Lower leg skin (tissue), 4 donors: ENCODE measurements around the gene CFAP73. TPM values are rescaled to one million over a fixed set of nuclear protein-coding genes. Genes with fewer than 3 reads are reported as not detected.

Experiments used
- DNase-seq, 2 donors: peaks; one replicate each; pipeline ENCODE4 v3.0.0-alpha.2; 2019; ENCODE audit warnings: low spot score in 2 of 2
- H3K4me3 ChIP-seq: fragments of 200-600 bp; sonication (generic); 2 replicates; pipeline ENCODE4 v1.5.1; 2017; ENCODE audit warnings: mild to moderate bottlenecking, low read depth; ENCODE audit not compliant: poor library complexity, severe bottlenecking
- POLR2A ChIP-seq, 2 donors: fragments of 450-650 bp; IDR thresholded peaks; one replicate each; pipeline ENCODE4 v1.6.1; 2016 to 2017; ENCODE audit warnings: antibody characterized with exemption in 2 of 2, mild to moderate bottlenecking in 1 of 2, moderate library complexity in 1 of 2
- WGBS, 2 donors: methylation state at CpG; one replicate each; pipeline ENCODE4 v1.1.5; 2018; 5-methylcytosine and 5-hydroxymethylcytosine counted together
- intact Hi-C: fragments of 100-400 bp; cut with DNase I; formaldehyde crosslinking; loops from one replicate; pipeline ENCODE4 v1.15.0; 2023; ENCODE audit warnings: low total_unique reads
- total RNA-seq, 4 donors: library from RNA; depleted of rRNA; stranded (reverse); fragments of >200 nt; gene quantifications; one replicate each; pipeline ENCODE4 v1.1.0, GENCODE V29; 2016
- TF ChIP-seq, protein P1 (sequence below), 3 donors: fragments of 450-650 bp; IDR thresholded peaks; one replicate each; pipeline ENCODE4 v1.5.1; 2016; ENCODE audit warnings: antibody characterized with exemption in 3 of 3, mild to moderate bottlenecking in 3 of 3, moderate library complexity in 2 of 3

CFAP73 gene
- total RNA-seq, 4 donors from 2014 or later, result 0.38 to 4.3 (median 1.9) TPM; not detected in 1

DNA sequence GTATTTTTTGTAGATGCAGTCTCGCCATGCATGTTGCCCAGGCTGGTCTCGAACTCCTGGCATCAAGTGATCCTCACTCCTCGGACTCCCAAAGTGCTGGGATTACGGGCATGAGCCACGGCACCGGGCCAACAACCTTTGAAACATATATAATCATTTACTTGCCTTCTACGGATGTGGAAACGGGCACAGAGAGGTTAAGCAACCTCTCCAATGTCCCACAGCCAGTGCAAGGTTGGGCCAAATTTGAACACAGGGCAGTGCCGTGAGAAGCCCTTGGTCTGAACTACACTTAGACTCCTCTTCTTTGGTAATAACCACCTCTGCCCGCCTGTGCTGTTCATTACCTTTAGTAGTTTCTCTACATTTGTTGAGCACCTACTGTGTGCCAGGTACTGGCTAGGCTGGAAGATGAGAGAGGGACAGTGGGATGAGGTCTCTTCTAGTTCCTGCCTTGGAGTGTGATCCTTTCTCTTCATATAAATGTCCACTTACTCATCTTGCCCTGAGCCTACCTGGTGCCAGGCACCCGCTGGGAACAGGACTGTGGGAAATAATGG is 33.6 kb downstream of the CFAP73 start:
- intact Hi-C loops, result no loop called here
- no peak overlapping the region for H3K4me3 ChIP-seq
- 95% methylated on average over 11 of the region's 11 CpGs for WGBS, 2 donors
- no peak for TF ChIP-seq POLR2A (IDR thresholded peaks at IDR 0.05)
- TF ChIP-seq, protein P1, sequence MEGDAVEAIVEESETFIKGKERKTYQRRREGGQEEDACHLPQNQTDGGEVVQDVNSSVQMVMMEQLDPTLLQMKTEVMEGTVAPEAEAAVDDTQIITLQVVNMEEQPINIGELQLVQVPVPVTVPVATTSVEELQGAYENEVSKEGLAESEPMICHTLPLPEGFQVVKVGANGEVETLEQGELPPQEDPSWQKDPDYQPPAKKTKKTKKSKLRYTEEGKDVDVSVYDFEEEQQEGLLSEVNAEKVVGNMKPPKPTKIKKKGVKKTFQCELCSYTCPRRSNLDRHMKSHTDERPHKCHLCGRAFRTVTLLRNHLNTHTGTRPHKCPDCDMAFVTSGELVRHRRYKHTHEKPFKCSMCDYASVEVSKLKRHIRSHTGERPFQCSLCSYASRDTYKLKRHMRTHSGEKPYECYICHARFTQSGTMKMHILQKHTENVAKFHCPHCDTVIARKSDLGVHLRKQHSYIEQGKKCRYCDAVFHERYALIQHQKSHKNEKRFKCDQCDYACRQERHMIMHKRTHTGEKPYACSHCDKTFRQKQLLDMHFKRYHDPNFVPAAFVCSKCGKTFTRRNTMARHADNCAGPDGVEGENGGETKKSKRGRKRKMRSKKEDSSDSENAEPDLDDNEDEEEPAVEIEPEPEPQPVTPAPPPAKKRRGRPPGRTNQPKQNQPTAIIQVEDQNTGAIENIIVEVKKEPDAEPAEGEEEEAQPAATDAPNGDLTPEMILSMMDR (IDR thresholded peaks at IDR 0.05), result no peak
- no peak for DNase-seq

- intact Hi-C loops, result no loop called here
- no peak for TF ChIP-seq POLR2A (IDR thresholded peaks at IDR 0.05)
- TF ChIP-seq, protein P1 (IDR thresholded peaks at IDR 0.05), result no peak
- no peak for DNase-seq
- WGBS, 2 donors, result 28% methylated on average over 26 of the region's 26 CpGs
- peak overlapping the region; percentile 98 for H3K4me3 ChIP-seq
Measured at GRCh38 chr12:113184098-113184899, 34.8 kb downstream of the CFAP73 start.

DNA sequence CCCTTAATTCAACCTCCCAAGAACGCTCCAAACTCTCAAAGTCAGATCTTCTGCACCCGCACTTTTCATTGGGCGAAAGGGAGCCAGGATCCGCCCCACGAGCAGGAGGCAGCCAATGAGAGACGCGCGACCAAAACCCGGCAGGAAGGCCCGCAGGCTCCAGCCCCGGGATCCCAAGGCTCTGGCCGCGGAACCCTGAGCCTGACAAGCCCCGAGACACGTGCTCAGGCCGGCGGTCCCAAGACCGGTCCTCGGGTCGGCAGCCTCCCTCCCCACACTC is 35.3 kb downstream of the CFAP73 start:
- 0% methylated on average over 8 to 20 of the region's 20 CpGs for WGBS, 2 donors
- no peak for TF ChIP-seq POLR2A (IDR thresholded peaks at IDR 0.05)
- TF ChIP-seq, protein P1 (IDR thresholded peaks at IDR 0.05), result no peak
- peak overlapping the region; percentile 98 for H3K4me3 ChIP-seq
- peak; percentile 89 to 97 for DNase-seq
- intact Hi-C loops, result no loop called here

DNA sequence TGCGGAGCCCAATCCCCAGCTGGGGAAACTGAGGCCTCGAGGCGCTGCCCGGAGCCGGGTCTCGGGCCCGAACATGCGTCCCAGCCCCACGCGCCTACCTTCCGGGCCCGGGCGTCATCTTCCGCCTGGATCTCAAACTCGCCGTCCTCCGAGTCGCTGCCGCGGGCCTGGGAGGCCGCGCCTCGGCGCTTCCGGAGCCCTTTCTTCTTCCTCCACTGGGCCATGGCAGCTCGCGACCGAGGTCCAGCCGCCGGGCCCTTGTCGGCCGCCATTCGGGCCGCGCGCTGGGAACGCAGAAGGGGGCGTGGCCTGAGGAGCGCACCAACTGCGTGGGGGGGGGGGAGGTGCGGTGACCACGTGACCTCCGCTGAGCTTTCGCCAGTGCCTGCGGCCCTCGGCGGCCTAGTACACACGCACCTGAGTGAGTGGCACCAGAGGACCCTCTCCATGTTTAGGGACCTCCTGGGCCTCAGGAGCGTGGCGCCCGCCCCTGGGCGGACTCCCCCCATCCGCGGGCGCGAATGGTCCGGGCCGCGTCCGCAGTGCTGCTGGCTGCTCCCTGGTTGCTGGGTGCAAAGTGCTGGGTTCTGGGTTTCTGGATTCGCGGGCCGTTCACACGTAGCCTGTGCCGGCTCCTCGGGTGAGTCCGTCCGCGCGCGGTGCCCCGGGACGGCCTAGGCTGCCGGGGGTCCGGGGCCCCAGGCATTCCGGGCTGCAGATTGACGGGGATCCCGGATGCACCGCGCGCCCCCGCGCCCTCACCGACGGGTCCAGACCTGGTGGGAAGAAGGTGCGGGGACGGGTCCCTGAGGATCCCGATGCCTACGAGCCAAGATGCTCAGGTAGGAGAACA is 35.9 kb downstream of the CFAP73 start, which contains the start of the genes DDX54 and RITA1:
DDX54 (minus strand) TSS at position 299 of the 853 bp plus-strand sequence; CDS start at position 272, 27 bp downstream.
RITA1 (plus strand) TSS at position 542 of the 853 bp plus-strand sequence. CDS start 1,026 bp downstream, outside the sequence.
- WGBS, 2 donors, result 0 to 1% methylated on average over 51 to 65 of the region's 89 CpGs
- peak; percentile 60 to 96 for DNase-seq
- intact Hi-C loops, result no loop called here
- TF ChIP-seq POLR2A (IDR thresholded peaks at IDR 0.05), result no peak
- TF ChIP-seq, protein P1 (IDR thresholded peaks at IDR 0.05), result no peak
- H3K4me3 ChIP-seq, result peak within 1 kb of the TSS; percentile 98

GRCh38 chr12:113186033-113186365 is 36.5 kb downstream of the CFAP73 start:
- TF ChIP-seq POLR2A (IDR thresholded peaks at IDR 0.05), result no peak
- TF ChIP-seq, protein P1 (IDR thresholded peaks at IDR 0.05), result no peak
- H3K4me3 ChIP-seq, result peak overlapping the region; percentile 98
- DNase-seq, result no peak
- intact Hi-C loops, result no loop called here
- WGBS, 2 donors, result 7% methylated on average over 11 of the region's 11 CpGs
